HG03095 (cell line): Measurements from ENCODE around the gene TUBA1A.
"Not testable (repeated sequence)": the region's sequence is repeated elsewhere in the genome, so short reads cannot be mapped to it uniquely, and the experiment has no call there.

ENCODE experiments used
- ATAC-seq: cut with Tn5 transposase; IDR thresholded peaks from one replicate; pipeline ENCODE4 v1.9.1; 2021; ENCODE audit warnings: moderate library complexity; ENCODE audit not compliant: unreplicated experiment

TUBA1A gene

DNA sequence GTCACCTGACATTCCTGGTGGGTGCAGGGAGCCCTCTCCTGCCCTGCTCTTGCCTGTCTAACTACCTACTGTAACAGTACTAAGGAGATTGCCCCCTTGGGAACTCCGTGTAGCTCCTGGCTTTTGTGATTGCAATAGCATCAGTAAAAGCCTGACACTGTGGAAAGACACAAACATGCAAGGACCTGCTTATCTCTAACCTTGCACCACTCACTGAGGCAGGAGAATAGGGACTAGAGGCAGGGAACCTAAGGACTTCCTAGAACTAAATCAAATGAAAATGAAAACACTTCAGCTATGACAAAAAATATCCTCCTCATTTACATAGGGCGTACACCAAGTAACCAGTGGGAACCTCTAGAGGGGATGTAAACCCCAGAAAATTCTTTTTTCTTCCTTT, 28.5 kb downstream of the TUBA1A start:
- no peak for ATAC-seq

- no peak for ATAC-seq
Observed at GRCh38 chr12:49154221-49154620, 34.7 kb downstream of the TUBA1A start.

DNA sequence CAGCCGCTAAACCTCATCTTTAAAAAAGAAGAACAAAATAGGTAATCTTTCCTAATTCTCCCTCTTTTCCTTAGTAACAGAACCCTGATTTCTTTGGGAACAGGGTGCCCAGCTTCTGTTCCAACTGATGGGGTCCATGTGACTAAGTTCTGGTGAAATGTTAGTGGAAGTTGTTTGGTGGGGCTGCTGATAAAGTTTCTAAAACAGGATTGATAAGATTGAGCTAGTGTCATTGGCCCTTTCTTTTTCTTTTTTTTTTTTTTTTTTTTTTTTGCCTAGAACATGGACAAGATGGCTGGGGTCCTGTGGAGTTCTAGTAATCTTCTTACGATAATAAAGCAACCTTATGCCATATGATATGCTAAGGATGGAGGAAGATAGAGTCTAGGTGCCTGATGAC, 41.5 kb downstream of the TUBA1A start:
- ATAC-seq, result no peak

GRCh38 chr12:49146406-49146805, 42.5 kb downstream of the TUBA1A start:
- no peak for ATAC-seq

DNA sequence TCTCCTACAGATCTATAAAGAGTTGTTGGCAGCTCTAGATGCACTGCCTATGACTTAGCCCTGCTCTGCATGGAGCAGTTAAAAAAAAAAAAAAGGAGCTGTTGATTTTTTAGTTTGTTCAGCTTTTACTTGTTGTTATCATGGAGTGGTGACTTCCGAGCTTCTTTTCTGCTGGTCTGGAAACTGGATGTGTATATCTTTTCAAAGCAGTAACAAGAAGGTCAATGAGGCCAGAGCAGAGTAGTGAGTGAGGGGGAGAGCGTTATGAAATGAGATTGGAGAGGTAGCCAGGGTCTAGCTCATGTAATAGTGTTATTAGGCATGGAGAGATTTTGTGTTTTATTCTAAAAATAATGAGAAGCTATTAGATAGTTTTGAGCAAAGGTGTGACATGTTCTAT, 44.5 kb downstream of the TUBA1A start:
- ATAC-seq, result no peak

GRCh38 chr12:49138999-49139398, 49.9 kb downstream of the TUBA1A start:
- ATAC-seq, result no peak

DNA sequence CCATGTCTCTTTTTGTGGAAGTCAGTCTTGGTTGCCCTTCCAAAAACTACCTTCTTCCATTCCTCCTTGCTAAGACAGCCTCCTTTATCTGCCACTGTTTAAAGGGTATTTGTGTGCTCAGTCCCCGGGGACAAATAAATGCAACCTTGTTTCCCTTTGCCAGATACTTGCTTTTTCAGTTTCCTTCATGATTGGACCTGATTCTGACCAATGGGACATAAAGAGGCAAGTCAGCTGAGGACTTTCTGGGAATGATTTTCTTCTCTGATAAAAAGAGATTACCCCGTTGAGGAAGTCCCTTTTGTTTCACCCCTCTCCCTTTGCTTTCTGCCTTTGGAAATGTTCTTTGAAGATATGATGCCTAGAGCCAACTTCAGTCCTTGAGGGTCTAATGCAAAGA, 50.3 kb downstream of the TUBA1A start:
- ATAC-seq, result no peak

DNA sequence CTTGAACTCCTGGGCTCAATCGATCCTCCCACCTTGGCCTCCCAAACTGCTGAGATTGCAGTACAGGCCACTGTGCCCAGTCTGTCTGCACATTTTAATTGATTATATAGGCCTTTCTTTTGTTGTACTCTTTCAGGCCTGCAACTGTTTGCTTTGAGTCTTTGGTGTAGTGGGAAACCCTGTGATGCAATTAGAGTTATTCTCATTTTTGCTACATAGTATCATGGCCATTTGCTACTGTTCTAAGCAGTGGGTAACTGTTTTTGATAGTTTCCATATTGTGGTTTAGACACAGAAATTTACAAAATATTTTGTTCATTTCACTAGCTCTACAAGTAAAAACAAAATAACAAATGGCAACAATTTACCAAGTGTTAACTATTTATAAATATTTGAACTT, 51.4 kb downstream of the TUBA1A start:
- no peak for ATAC-seq

GRCh38 chr12:49136997-49137396, 51.9 kb downstream of the TUBA1A start:
- ATAC-seq, result not testable (repeated sequence)
